A673 (cell line): ENCODE data around the gene DEUP1. TPM values are rescaled to one million over a fixed set of nuclear protein-coding genes. Genes with fewer than 3 reads are reported as not detected.

Experiments
- Bru-seq: library from RNA; stranded (reverse); fragments of 400-500 nt; gene quantifications from one replicate; lab custom pipeline; 2021; lab: Mats Ljungman, UMichigan
- BruChase-seq, 2 experiments: library from RNA; stranded (reverse); fragments of 400-500 nt; gene quantifications; one replicate each; lab custom pipeline; 2021; lab: Mats Ljungman, UMichigan
- BruUV-seq: library from RNA; stranded (reverse); fragments of 400-500 nt; replicated peaks from 2 replicates; lab custom pipeline; 2021; lab: Mats Ljungman, UMichigan
- CTCF ChIA-PET: fragments of 300-600 bp; sonication (Branson Sonifier 250); formaldehyde crosslinking; loops from one replicate; lab custom pipeline; 2022; ENCODE audit warnings: antibody characterized with exemption; lab: Charles Lee
- POLR2A ChIA-PET: fragments of 300-600 bp; sonication (Branson Sonifier 250); formaldehyde crosslinking; loops from one replicate; lab custom pipeline; 2022; ENCODE audit warnings: antibody characterized with exemption; ENCODE audit not compliant: low non-redundant PET; lab: Charles Lee
- DNase-seq: peaks from one replicate; pipeline ENCODE4 v3.0.0-alpha.2; 2015; ENCODE audit warnings: low spot score
- H3K27ac ChIP-seq: fragments of 200-600 bp; sonication (generic); 2 replicates; pipeline ENCODE4 v1.5.1; 2016; ENCODE audit warnings: mixed run types, low read depth, mild to moderate bottlenecking, mixed read lengths, antibody characterized with exemption, low read length; ENCODE audit not compliant: poor library complexity, severe bottlenecking
- H3K27me3 ChIP-seq: fragments of 200-600 bp; sonication (generic); replicated peaks from 2 replicates; pipeline ENCODE4 v1.6.1; 2017; ENCODE audit warnings: mixed run types, low read depth, mild to moderate bottlenecking, mixed read lengths, antibody characterized with exemption, low read length; ENCODE audit not compliant: insufficient read depth, poor library complexity
- H3K36me3 ChIP-seq: fragments of 200-600 bp; sonication (generic); 2 replicates; pipeline ENCODE4 v1.6.1; 2016; ENCODE audit warnings: mixed run types, mild to moderate bottlenecking, mixed read lengths, antibody characterized with exemption, low read length; ENCODE audit not compliant: insufficient read depth, poor library complexity, severe bottlenecking
- H3K4me1 ChIP-seq: fragments of 200-600 bp; sonication (generic); 2 replicates; pipeline ENCODE4 v1.6.1; 2017; ENCODE audit warnings: mixed run types, mild to moderate bottlenecking, mixed read lengths, antibody characterized with exemption, low read length; ENCODE audit not compliant: insufficient read depth, poor library complexity, severe bottlenecking
- H3K4me3 ChIP-seq: fragments of 200-600 bp; sonication (generic); 2 replicates; pipeline ENCODE4 v1.5.1; 2016; ENCODE audit warnings: low read depth, mixed run types, mild to moderate bottlenecking, mixed read lengths, low read length; ENCODE audit not compliant: poor library complexity, severe bottlenecking
- H3K9me3 ChIP-seq: fragments of 200-600 bp; sonication (generic); 2 replicates; pipeline ENCODE4 v1.6.1; 2016; ENCODE audit warnings: mixed run types, low read depth, mild to moderate bottlenecking, mixed read lengths, antibody characterized with exemption, low read length; ENCODE audit not compliant: poor library complexity, severe bottlenecking
- CTCF ChIP-seq: fragments of 300-800, 200-600 bp; sonication (generic); conservative IDR thresholded peaks from 2 replicates; pipeline ENCODE4 v1.5.1; 2017; ENCODE audit warnings: low read depth, mild to moderate bottlenecking, antibody characterized with exemption, low read length, moderate library complexity, mixed read lengths
- EZH2 ChIP-seq: fragments of 200-600 bp; sonication (generic); IDR thresholded peaks from 2 replicates; pipeline ENCODE4 v1.6.1; 2017; ENCODE audit warnings: borderline replicate concordance, low read depth, mild to moderate bottlenecking, mixed read lengths, antibody characterized with exemption, low read length; ENCODE audit not compliant: poor library complexity, severe bottlenecking
- intact Hi-C: fragments of 100-400 bp; cut with micrococcal nuclease; formaldehyde crosslinking; loops from one replicate; pipeline ENCODE4 v1.10.0; 2022; ENCODE audit not compliant: unreplicated experiment
- long read RNA-seq: library from polyadenylated mRNA; stranded (forward); transcript quantifications from one replicate; pipeline ENCODE4 v2.0.0, GENCODE V29; 2022
- total RNA-seq: library from RNA; stranded (reverse); gene quantifications from 2 replicates; pipeline ENCODE4 v1.2.3, GENCODE V29; 2021

The DEUP1 gene
- total RNA-seq (not detected in 2 replicates), Bru-seq, nascent RNA (percentile 7 among the genes with signal in this experiment), BruChase-seq, experiment 1, labeled RNA remaining after a 2-hour chase (percentile 6 among the genes with signal in this experiment), BruChase-seq, experiment 2, labeled RNA remaining after a 6-hour chase (percentile 8 among the genes with signal in this experiment)
- long read RNA-seq, result 0 reads

GRCh38 chr11:93330446-93330984 lies at the start of gene DEUP1:
TSS of gene DEUP1 (plus strand) at chr11:93330742. CDS start at chr11:93332260, 1,518 bp downstream.
- Histone ChIP-seq H3K27me3 (peaks cover 47% of the 10 kb centered on the region), H3K27ac (no peak within 1 kb of the TSS), H3K9me3 (no peaks in the 10 kb centered on the region), H3K4me1 (no peaks in the 10 kb centered on the region), H3K4me3 (peak within 1 kb of the TSS; percentile 38), H3K36me3 (no peaks in the 10 kb centered on the region)
- intact Hi-C loops, result no loop called here
- TF ChIP-seq CTCF, result no peak
- TF ChIP-seq EZH2, result peak; percentile 10
- ChIA-PET CTCF (no interaction called here), POLR2A (no interaction called here)
- BruUV-seq, result no TSS peak
- peak; percentile 44 for DNase-seq

- no peak for DNase-seq
- Histone ChIP-seq H3K4me1 (no peaks in the 10 kb centered on the region), H3K36me3 (no peaks in the 10 kb centered on the region), H3K4me3 (no peak overlapping the region), H3K9me3 (no peaks in the 10 kb centered on the region), H3K27me3 (peaks cover 3% of the 10 kb centered on the region), H3K27ac (no peak overlapping the region)
- TF ChIP-seq EZH2 (no peak), CTCF (no peak)
- CTCF ChIA-PET, result no interaction called here
- no TSS peak for BruUV-seq
- POLR2A ChIA-PET, result no interaction called here
- intact Hi-C loops, result no loop called here
Observed at GRCh38 chr11:93285430-93285829, 45.1 kb upstream of the DEUP1 start.

- no peak for TF ChIP-seq CTCF
- H3K27ac ChIP-seq, result no peak overlapping the region
- peaks cover 3% of the 10 kb centered on the region for H3K27me3 ChIP-seq
- no peak overlapping the region for H3K4me3 ChIP-seq
- no peaks in the 10 kb centered on the region for H3K36me3 ChIP-seq
- no peaks in the 10 kb centered on the region for H3K4me1 ChIP-seq
- intact Hi-C loops, result no loop called here
- DNase-seq, result no peak
- ChIA-PET CTCF (no interaction called here), POLR2A (no interaction called here)
- no peaks in the 10 kb centered on the region for H3K9me3 ChIP-seq
- BruUV-seq, result no TSS peak
Observed at GRCh38 chr11:93287434-93287833, 43.1 kb upstream of the DEUP1 start.
